ENCODE data around the gene F2R. TPM values are rescaled to one million over a fixed set of nuclear protein-coding genes. Genes with fewer than 3 reads are reported as not detected.

Gene F2R
- total RNA-seq, 1 experiment from 2014 or later = 6.3 TPM

GRCh38 chr5:76751291-76751690, 35.4 kb downstream of the F2R start:
- CTCF ChIA-PET = no interaction called here
- no peaks in the 10 kb centered on the region for H3K27me3 ChIP-seq (replicated peaks; ENCODE audit: control insufficient read depth, insufficient read depth, low read length)
- Mint-ChIP-seq H3K4me1 (ENCODE audit: low read depth, unreplicated experiment) (peaks cover under 1% of the 10 kb centered on the region), H3K27me3 (ENCODE audit: insufficient read depth, unreplicated experiment) (no peaks in the 10 kb centered on the region), H3K27ac (ENCODE audit: unreplicated experiment) (no peak overlapping the region), H3K4me3 (ENCODE audit: unreplicated experiment) (no peak overlapping the region), H3K9me3 (ENCODE audit: unreplicated experiment) (no peaks in the 10 kb centered on the region), H3K36me3 (ENCODE audit: insufficient read depth, unreplicated experiment) (peaks cover 1% of the 10 kb centered on the region)
- no peaks in the 10 kb centered on the region for H3K36me3 ChIP-seq (ENCODE audit: control insufficient read depth, insufficient read depth, low read length)
- H3K9me3 ChIP-seq = no peaks in the 10 kb centered on the region
- DNase-seq = no peak
- POLR2A ChIA-PET = no interaction called here
- TF ChIP-seq CTCF (IDR thresholded peaks at IDR 0.05; ENCODE audit: insufficient read depth in 1 of 2, low read depth in 1 of 2, low read length in 1 of 2, severe bottlenecking in 1 of 2, unreplicated experiment in 1 of 2) = no peak
- H3K4me1 ChIP-seq = peaks cover 14% of the 10 kb centered on the region
- no TSS peak for BruUV-seq (replicated peaks)
- H3K4me3 ChIP-seq (ENCODE audit: low read depth, low read length) = no peak overlapping the region
- intact Hi-C loops (cut with micrococcal nuclease; ENCODE audit: unreplicated experiment) = no loop called here

GRCh38 chr5:76754668-76755078, 38.7 kb downstream of the F2R start:
- intact Hi-C loops (cut with micrococcal nuclease; ENCODE audit: unreplicated experiment) = loop anchor here (5.0 kb wide), 1 partner anchor 37 kb away; the partner anchor contains the start of gene F2R
- Mint-ChIP-seq H3K27me3 (ENCODE audit: insufficient read depth, unreplicated experiment) (no peaks in the 10 kb centered on the region), H3K4me3 (ENCODE audit: unreplicated experiment) (no peak overlapping the region), H3K9me3 (ENCODE audit: unreplicated experiment) (no peaks in the 10 kb centered on the region), H3K4me1 (ENCODE audit: low read depth, unreplicated experiment) (peaks cover 14% of the 10 kb centered on the region), H3K27ac (ENCODE audit: unreplicated experiment) (no peak overlapping the region), H3K36me3 (ENCODE audit: insufficient read depth, unreplicated experiment) (peaks cover 6% of the 10 kb centered on the region)
- BruUV-seq (replicated peaks) = no TSS peak
- peaks cover 27% of the 10 kb centered on the region for H3K4me1 ChIP-seq
- TF ChIP-seq CTCF (IDR thresholded peaks at IDR 0.05; ENCODE audit: insufficient read depth in 1 of 2, low read depth in 1 of 2, low read length in 1 of 2, severe bottlenecking in 1 of 2, unreplicated experiment in 1 of 2) = no peak
- no peaks in the 10 kb centered on the region for H3K36me3 ChIP-seq (ENCODE audit: control insufficient read depth, insufficient read depth, low read length)
- H3K4me3 ChIP-seq (ENCODE audit: low read depth, low read length) = no peak overlapping the region
- H3K9me3 ChIP-seq = no peaks in the 10 kb centered on the region
- no peaks in the 10 kb centered on the region for H3K27me3 ChIP-seq (replicated peaks; ENCODE audit: control insufficient read depth, insufficient read depth, low read length)
- ChIA-PET POLR2A (no interaction called here), CTCF (interaction anchor here (1.5 kb wide), 1 partner anchor 20 kb away, joined by 7 read pairs; no protein-coding TSS in a partner anchor)
- DNase-seq = no peak

- Mint-ChIP-seq H3K4me3 (ENCODE audit: unreplicated experiment) (peak overlapping the region; percentile 60), H3K9me3 (ENCODE audit: unreplicated experiment) (no peaks in the 10 kb centered on the region), H3K36me3 (ENCODE audit: insufficient read depth, unreplicated experiment) (peaks cover 6% of the 10 kb centered on the region), H3K27ac (ENCODE audit: unreplicated experiment) (peak overlapping the region; percentile 55), H3K4me1 (ENCODE audit: low read depth, unreplicated experiment) (peaks cover 14% of the 10 kb centered on the region), H3K27me3 (ENCODE audit: insufficient read depth, unreplicated experiment) (no peaks in the 10 kb centered on the region)
- 0 out of 2 replicates have a peak overlapping the region, but pooled peaks have one; percentile 13 for H3K4me3 ChIP-seq (ENCODE audit: low read depth, low read length)
- no peaks in the 10 kb centered on the region for H3K9me3 ChIP-seq
- no peaks in the 10 kb centered on the region for H3K27me3 ChIP-seq (replicated peaks; ENCODE audit: control insufficient read depth, insufficient read depth, low read length)
- H3K36me3 ChIP-seq (ENCODE audit: control insufficient read depth, insufficient read depth, low read length) = no peaks in the 10 kb centered on the region
- no peak for TF ChIP-seq CTCF (IDR thresholded peaks at IDR 0.05; ENCODE audit: insufficient read depth in 1 of 2, low read depth in 1 of 2, low read length in 1 of 2, severe bottlenecking in 1 of 2, unreplicated experiment in 1 of 2)
- peak; percentile 57 to 61 for DNase-seq
- ChIA-PET CTCF (interaction anchor here (0.9 to 1.5 kb wide), 2 partner anchors 19 to 60 kb away, joined by 4 to 7 read pairs; no protein-coding TSS in a partner anchor), POLR2A (interaction anchor here (0.6 kb wide), 1 partner anchor 12 kb away, joined by 7 read pairs; no protein-coding TSS in a partner anchor)
- H3K4me1 ChIP-seq = peaks cover 29% of the 10 kb centered on the region
- intact Hi-C loops (cut with micrococcal nuclease; ENCODE audit: unreplicated experiment) = loop anchor here (1.0 to 5.0 kb wide), 2 partner anchors 18 to 39 kb away; partner anchors contain the start of gene F2R
- no TSS peak for BruUV-seq (replicated peaks)
Measured at GRCh38 chr5:76755779-76756637, 40.1 kb downstream of the F2R start.
